ENCODE data around the gene WDR54.
A peak's percentile ranks its signal among the peaks of the same experiment; 100 is the strongest.

Gene WDR54

DNA sequence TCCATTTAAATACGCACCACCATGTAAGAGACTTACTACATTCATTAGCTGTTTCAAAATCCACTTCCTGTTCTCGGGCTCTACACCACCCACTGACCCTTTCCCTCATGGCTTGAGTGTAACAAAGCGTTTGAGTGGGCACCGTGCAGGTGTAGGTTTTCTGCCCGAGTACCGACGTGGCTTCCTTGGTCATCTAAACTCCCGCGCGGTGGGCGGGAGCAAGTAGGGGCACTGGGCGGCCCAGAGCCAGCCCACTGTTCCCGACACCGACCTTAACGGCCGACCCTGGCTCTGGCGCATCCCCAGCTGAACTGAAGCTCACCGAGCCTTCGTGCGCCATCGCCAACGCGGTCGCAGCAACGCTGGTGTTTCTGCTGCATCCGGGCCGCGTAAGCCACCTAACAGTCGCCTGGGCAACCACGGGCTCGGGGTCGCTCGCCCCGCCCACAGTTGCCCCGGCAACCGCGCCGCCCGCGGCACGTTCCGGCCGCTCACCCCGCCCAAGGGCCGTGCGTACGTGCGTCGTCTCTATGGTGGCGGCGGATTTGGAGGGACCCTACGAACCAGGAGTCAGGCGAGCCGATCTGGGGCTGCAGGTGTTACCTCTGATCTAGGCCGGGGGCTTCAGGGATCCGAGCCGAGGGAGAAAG, at the start of gene WDR54, which contains the start of gene C2orf81:
Gene WDR54 (plus strand): TSS at position 510 of the 650 bp plus-strand sequence. CDS start 424 bp downstream, outside the sequence.
Gene C2orf81 (minus strand): TSS at position 399 of the 650 bp plus-strand sequence. CDS start 59 bp downstream, at position 340.
- peak; percentile 96 for DNase-seq

- no peak for DNase-seq
Observed at GRCh38 chr2:74372674-74373073, 48.9 kb upstream of the WDR54 start.

- DNase-seq = no peak
Observed at GRCh38 chr2:74373221-74373676, 48.3 kb upstream of the WDR54 start.

- no peak for DNase-seq
Observed at GRCh38 chr2:74373985-74374384, 47.5 kb upstream of the WDR54 start.

DNA sequence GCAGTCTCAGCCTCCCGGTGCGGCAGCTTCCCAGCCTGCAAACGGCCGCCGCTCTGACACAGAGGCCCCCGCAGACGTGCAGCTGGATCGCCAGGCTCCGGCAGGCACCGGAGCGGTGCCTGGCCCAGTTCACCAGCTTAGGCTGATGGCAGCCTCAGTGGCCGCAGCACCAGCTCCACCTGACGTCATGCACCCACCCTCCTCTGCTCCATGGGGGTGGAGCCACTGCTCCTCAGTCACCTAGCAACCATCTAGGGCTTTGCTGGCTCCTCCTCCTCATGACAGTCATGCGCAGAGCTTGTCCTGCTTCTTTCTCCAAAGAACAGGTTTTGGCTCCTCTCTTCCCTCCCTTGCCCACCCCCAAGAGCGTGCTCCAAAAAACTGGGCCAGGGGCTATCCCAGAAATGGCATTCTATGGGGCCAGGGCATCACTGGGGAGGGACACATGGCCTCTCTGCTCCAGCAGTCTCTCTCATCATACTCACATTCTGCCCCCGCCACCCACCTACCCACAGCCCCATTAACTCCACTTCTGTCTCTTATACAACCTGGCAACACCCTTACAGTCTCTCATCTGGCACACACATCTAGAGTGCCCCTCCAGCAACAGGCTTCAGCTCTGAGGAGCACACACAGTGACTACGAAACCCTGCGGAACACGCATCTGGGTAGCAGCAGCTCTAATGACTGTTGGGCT, 46.9 kb upstream of the WDR54 start:
- DNase-seq = no peak

- DNase-seq = no peak
Observed at GRCh38 chr2:74375838-74376237, 45.7 kb upstream of the WDR54 start.

- DNase-seq = no peak
Observed at GRCh38 chr2:74378007-74378406, 43.5 kb upstream of the WDR54 start.

DNA sequence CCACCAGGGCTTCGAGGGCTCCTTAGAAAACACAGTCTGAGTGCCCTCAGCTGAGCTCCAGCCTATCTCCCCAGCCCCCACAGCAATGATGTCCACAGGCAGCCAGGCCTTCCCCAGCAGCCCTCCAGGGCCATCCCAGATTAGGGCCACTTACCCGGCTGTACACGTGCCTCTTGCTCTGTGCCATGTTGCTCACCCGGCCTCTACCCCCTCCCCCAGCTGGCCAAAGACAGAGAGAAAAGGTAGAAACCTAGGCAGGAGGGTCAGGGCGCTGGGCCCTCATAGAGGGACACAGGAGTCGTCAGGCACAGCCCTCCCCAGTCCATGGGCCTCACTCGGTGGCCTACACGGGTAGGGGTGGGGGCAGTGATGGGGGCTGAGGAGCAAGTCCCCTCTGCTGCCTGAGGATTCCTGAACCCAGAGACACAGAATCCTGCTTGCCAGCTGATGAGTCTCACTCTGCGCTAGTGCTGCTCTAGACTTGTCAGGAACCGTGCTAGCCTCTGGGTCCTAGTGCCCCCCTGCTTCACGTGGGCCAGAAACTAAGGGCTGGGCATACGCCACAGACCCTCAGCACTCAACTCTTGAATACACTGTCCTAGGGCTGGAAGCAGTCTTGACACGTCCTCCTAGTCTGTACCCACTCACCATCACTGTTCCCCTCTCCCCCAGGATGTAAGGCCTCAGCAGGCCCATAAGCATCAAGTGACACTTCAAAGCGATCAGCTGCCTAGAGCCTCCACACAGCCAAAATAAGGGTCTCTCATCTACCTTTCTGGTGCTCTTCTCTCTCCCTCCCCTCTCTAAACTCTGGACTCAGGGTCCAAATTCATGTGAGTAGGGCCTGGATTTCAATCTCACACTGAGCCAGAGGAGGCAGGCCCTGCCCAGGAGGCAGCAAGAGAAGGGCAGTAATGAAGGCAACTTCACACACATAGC, 41.4 kb upstream of the WDR54 start, which contains the start of gene DCTN1:
Gene DCTN1 (minus strand): TSS at position 461 of the 939 bp plus-strand sequence. CDS start 274 bp downstream, at position 187.
- no peak for DNase-seq

DNA sequence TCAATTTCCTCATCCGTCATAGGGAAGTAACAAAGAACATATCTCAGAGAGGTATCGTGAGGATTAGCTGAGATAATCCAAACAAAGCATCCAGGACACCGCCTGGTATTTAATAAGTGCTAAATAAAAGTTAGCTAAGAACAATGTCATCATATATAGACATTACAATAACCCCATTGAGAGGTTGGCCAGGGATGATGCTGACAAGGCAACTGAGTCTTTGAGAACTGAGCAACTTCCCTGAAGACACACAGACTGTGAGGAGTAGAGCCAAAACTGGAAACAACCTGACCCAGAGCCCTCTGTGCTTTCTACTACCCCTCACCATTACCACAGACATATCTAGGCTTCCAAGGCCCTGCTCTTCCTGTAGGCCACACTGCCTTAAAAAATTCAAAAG, 39.8 kb upstream of the WDR54 start:
- no peak for DNase-seq

DNA sequence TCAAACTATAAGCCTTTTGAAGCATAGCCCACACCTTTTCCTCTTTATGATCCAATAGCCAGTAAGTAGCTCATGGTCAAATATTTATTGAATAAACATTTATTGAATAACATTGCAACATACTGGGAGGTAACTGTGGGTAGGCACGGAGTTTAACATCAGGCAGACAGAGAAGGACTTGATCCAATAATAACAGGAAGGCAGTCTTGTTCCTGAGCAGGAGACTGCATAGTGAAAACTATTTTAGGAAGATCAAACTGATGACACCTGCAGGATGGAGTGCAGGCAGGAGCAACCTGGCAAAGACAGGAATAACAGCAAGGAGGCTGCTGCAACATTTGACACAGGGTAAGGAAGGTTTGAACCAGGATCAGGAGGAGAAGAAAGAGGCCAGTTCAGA, 38.3 kb upstream of the WDR54 start:
- no peak for DNase-seq

- no peak for DNase-seq
Observed at GRCh38 chr2:74384051-74384450, 37.5 kb upstream of the WDR54 start.

DNA sequence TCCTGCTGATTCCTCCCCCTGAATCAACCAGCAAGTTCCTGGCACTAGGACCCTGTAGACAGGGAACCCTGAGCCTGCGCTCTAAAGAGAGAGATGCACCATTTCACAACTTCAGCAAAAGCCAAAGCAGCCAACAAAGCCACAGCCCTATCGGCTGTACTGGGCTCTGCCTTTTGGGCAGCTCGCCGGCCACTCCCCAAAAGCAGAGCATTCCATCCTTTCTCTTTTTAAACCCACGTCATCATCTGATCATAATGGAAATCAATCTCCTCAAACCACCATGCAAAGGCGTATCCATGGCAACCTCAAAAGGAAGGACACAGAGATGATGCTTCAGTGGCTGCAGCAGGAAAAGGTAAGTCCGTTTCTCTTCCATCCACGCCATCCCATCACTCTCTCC, 36.1 kb upstream of the WDR54 start:
- no peak for DNase-seq

GRCh38 chr2:74387346-74387745, 34.2 kb upstream of the WDR54 start:
- no peak for DNase-seq

DNA sequence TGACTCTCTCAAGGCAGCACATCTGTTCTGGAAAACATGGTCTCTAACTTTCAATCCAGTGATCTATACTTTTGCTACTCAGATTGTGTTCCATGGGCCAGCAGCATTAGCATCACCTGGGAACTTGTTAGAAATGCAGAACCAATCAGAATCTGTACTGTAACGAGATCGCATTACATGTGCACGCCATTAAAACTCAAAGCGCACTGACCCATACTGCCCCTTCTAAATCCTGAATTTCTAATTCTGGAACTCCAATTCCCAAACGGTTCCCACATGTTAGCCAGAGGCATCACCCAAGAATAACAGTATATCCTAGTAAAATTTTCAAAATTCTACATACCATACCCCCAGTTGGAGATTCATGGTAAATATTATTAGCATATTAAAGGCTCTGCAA, 30.9 kb upstream of the WDR54 start:
- no peak for DNase-seq

DNA sequence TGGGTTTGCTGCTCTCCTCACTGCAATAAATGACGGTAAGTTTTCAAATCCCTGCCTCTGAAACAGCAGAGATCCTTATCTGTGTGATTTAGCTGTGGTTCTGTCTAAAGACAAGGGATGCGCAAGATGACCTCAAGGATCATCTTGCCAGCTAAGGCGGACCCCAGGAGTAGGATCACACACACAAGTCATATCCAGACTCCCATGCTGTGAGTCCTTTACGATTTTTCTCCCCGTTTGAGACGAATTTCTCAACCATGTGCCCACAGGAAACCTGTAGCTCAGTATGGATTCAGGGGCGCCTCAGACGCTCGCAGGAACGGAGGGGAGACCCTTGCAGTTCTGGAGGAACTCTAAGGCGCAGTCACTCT, 30.3 kb upstream of the WDR54 start:
- DNase-seq = no peak

GRCh38 chr2:74391580-74392448, 29.7 kb upstream of the WDR54 start:
- DNase-seq = peak; percentile 92

DNA sequence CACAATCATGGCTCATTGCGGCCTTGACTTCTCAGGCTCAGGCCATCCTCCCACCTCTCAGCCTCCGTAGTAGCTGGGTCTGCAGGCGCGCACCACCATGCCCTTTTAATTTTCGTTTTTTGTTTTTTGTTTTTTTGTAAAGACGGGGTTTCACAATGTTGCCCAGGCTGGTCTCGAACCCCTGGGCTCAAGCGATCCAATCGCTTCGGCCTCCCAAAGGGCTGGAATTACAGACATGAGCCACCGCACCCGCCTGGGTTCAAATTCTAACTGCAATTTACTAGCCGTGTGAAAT, 29.1 kb upstream of the WDR54 start:
- no peak for DNase-seq

DNA sequence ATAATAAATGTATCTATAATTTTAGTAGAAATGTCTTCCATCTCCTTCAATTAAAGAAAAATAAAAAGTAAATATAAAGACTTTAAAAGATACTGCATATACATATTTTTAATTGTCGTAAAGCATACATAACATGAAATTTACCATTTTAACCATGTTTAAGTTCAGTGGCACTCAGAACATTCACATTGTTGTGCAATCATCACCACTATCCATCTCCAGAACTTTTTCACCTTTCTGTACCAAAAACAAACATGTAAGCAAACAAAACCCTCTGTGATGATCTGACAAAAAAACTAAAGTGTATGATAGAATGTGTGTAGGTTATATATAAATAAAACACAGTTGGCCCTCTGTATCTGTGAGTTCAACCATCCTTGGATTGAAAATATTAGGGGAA, 28.0 kb upstream of the WDR54 start:
- no peak for DNase-seq

GRCh38 chr2:74396149-74396548, 25.4 kb upstream of the WDR54 start:
- DNase-seq = no peak

GRCh38 chr2:74399785-74400184, 21.7 kb upstream of the WDR54 start:
- DNase-seq = no peak

GRCh38 chr2:74401891-74402290, 19.6 kb upstream of the WDR54 start:
- DNase-seq = no peak

GRCh38 chr2:74406035-74406434, 15.5 kb upstream of the WDR54 start:
- DNase-seq = no peak

- DNase-seq = no peak
Observed at GRCh38 chr2:74407682-74408081, 13.8 kb upstream of the WDR54 start.

Measured in CD4-positive, alpha-beta T cell treated with Interferon gamma for 1 hour (primary cell).